ENCODE measurements around the gene CENPF.

CENPF gene

DNA sequence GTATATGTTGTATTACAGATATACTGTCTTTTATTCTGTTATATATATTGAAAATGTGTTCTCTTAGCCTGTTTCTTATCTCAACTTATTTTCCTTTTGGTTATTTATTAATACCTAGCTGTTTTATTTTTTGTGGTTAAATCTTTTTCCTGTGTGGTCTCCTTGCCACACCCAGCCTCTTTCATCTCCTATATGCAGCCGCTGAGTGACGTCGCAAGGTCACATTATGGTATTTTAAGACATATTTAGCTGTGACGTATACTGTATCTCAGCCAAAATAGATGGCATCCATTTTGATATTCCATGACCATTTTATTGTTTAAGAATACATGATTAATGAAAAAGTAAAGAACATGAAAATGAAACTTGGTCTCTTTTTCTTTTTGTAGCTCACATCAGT, 29.1 kb downstream of the CENPF start:
- DNase-seq: no peak

DNA sequence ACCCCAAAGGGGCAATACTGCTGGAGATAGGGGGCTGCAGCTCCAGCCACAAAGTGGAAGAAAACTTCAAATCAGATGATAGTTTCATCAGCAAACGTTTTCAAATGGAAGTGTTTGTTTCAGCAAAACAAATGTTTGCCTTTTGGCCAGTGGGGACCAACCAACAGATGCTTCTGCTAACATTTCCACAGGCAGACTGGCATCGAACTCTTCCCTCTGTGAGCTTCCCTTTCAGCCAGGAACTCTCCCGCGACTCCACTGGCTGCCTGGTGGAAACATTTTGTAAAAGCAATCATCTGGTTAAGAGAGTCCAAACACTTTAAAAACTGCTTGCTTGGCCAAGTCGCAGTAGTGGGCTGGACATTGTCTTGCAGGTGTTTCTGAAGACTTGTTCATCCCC, 30.7 kb downstream of the CENPF start:
- no peak for DNase-seq

DNA sequence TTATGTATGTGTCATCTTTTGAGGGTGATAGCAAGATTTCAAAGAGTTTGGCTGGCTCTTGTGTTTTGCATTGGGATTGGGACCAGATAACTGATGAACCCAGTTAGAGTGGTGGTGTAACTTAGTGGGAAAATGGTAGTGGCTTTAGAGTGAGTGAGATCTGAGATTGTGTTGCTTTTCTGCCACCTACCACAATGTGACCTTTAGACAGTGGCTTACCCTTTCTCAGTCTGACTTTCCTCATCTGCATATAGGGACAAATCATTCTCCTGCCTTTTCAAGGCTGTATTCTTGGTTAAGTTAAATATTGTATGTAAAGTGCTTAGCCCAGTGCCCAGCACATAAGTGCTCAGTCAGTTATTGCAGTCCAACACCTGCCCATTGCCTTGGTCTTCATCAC, 31.3 kb downstream of the CENPF start:
- DNase-seq: no peak

DNA sequence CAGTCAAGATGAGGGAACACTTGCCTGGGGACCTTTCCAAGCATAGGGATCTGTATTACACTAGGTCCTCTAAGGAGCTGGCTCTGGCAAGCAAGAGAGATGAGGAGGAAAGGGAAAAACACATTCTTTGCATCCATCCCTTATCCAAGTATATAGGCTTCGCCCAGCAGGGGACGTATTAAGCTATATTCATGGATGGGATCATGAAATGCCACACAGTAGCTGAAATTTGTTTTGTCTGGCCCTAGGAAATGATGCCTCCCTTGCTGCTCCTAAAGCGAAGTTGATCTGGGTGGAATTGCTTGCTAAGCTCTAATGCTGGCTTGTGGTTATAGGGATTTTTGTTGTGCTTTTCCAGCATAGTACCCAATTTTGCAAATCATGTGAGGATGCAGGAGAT, 32.1 kb downstream of the CENPF start:
- DNase-seq: no peak

DNA sequence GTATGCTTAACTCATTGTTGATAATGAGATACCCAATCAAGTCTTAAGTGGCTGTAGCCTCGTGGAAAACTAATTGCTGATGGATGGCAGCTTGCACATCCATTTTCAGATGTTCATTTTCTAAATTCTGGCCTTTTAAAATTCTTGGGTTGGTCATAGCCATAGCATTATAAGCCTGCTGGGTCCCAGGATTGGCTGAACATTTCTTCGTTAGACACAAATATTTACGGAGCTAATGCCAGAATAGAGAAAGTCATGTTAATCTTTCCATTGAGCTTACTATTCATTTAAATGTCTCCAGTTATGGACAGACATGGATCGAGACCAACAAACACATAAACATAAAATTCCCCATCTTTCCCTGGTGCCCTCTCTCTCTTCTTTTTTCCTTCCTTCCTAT, 32.5 kb downstream of the CENPF start:
- no peak for DNase-seq

DNA sequence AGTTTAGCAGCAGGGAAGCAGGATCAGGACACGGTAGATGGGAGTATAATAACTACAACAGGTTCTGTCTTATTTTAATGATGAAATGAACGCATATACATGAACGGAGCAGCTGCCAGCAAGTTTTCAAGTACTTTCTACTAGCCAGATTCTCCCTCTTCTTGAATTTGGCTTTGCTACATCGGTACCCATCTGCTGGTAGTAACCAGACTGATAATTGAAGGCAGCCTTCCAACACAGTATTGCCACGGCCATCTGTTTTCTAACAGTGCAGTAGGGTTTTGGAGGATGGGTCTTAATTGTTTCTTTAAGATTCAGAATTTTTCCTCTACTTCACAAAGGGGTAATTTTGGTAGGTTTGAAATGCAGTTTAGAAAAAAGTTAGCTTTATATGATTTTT, 33.4 kb downstream of the CENPF start:
- no peak for DNase-seq

DNA sequence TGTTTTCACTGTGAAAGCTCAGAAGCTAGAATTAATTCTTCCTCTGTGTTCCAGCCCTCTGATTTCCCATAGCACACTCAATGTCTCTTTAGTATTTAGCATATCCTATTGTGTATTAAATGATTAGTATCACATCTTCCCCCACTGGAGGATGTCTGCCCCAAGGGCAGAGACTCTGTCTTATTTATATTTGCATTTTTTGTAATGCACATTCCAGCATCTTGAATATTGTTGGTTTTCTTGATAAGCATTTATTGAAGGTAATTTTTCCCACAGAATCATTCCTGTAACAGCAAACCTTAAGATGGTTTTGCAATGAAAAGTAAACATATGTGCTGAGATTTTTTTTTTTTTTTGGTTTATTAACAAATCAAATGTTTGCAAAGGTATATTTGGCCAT, 34.1 kb downstream of the CENPF start:
- DNase-seq: no peak

DNA sequence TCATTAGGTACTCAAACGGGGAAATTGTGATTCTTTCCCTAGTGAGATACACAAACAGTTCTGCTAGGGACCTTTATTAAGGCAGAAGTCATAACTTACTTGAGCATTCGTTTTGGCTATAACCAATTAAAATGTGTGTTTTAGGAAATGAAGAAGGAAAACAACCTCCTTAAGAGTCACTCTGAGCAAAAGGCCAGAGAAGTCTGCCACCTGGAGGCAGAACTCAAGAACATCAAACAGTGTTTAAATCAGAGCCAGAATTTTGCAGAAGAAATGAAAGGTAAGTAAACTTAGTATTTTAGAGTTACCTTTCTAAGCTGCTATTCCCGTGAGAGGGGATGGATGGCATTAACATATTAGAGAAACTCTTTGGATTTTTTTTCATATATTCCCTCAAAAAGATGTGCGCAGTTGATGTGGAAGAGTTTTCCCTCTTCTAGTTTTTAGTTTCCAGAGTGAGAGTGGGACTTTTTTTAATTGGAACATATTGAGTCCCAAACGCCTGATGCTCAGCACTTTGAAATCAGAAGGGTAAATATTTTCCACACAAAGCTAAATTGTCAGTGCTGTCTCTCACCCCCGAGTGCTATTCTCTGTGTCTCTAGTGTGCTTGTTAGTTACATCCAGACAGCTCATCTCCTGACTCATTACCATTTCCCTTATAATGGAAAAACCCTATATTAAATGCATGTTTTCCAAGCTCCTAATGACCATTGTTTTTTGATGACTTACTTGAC, 34.9 kb downstream of the CENPF start:
- no peak for DNase-seq

DNA sequence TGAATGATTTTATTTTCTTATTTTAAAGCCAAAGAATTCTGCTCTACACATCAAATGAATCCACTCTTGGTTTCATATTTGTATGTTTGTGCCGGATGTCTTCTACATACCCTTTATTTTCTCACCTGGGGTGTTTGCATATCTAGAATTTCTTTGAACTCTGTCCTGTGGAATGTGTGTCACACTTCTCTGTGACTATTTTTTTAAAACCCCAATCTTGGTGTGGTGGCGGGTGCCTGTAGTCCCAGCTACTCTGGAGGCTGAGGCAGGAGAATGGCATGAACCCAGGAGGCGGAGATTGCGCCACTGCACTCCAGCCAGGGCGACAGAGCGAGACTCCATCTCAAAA, 35.4 kb downstream of the CENPF start:
- DNase-seq: no peak

DNA sequence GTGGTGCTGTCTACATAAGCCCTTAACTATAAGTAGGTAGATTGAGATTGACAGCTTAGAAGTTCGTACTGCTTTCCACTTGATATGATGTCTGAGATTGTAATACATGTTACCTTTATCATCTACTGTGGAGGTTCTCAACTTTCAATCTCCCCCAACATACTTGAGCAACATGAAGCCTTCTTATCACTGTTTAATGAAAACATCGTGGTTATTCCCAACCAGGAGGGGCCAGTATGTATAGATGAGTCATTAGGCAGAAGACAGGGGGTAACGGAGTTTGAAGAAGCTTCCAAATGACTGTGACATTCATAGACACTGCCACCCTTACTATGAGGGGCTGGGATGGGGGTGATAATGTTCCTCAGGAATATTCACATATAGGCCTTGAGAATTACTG, 36.0 kb downstream of the CENPF start:
- DNase-seq: no peak

DNA sequence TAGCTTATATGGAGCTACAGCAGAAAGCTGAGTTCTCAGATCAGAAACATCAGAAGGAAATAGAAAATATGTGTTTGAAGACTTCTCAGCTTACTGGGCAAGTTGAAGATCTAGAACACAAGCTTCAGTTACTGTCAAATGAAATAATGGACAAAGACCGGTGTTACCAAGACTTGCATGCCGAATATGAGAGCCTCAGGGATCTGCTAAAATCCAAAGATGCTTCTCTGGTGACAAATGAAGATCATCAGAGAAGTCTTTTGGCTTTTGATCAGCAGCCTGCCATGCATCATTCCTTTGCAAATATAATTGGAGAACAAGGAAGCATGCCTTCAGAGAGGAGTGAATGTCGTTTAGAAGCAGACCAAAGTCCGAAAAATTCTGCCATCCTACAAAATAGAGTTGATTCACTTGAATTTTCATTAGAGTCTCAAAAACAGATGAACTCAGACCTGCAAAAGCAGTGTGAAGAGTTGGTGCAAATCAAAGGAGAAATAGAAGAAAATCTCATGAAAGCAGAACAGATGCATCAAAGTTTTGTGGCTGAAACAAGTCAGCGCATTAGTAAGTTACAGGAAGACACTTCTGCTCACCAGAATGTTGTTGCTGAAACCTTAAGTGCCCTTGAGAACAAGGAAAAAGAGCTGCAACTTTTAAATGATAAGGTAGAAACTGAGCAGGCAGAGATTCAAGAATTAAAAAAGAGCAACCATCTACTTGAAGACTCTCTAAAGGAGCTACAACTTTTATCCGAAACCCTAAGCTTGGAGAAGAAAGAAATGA, 37.6 kb downstream of the CENPF start:
- no peak for DNase-seq

DNA sequence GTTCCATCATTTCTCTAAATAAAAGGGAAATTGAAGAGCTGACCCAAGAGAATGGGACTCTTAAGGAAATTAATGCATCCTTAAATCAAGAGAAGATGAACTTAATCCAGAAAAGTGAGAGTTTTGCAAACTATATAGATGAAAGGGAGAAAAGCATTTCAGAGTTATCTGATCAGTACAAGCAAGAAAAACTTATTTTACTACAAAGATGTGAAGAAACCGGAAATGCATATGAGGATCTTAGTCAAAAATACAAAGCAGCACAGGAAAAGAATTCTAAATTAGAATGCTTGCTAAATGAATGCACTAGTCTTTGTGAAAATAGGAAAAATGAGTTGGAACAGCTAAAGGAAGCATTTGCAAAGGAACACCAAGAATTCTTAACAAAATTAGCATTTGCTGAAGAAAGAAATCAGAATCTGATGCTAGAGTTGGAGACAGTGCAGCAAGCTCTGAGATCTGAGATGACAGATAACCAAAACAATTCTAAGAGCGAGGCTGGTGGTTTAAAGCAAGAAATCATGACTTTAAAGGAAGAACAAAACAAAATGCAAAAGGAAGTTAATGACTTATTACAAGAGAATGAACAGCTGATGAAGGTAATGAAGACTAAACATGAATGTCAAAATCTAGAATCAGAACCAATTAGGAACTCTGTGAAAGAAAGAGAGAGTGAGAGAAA, 38.4 kb downstream of the CENPF start:
- no peak for DNase-seq

DNA sequence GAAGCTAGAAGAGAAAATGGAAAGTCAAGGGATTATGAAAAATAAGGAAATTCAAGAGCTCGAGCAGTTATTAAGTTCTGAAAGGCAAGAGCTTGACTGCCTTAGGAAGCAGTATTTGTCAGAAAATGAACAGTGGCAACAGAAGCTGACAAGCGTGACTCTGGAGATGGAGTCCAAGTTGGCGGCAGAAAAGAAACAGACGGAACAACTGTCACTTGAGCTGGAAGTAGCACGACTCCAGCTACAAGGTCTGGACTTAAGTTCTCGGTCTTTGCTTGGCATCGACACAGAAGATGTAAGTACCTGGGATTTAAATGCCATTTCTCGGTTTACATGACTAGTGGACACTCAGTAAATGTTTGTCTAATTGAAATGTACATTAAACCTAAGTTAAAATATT, 40.0 kb downstream of the CENPF start:
- DNase-seq: no peak

DNA sequence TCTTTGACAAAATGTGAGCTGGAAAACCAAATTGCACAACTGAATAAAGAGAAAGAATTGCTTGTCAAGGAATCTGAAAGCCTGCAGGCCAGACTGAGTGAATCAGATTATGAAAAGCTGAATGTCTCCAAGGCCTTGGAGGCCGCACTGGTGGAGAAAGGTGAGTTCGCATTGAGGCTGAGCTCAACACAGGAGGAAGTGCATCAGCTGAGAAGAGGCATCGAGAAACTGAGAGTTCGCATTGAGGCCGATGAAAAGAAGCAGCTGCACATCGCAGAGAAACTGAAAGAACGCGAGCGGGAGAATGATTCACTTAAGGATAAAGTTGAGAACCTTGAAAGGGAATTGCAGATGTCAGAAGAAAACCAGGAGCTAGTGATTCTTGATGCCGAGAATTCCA, 42.7 kb downstream of the CENPF start:
- no peak for DNase-seq

DNA sequence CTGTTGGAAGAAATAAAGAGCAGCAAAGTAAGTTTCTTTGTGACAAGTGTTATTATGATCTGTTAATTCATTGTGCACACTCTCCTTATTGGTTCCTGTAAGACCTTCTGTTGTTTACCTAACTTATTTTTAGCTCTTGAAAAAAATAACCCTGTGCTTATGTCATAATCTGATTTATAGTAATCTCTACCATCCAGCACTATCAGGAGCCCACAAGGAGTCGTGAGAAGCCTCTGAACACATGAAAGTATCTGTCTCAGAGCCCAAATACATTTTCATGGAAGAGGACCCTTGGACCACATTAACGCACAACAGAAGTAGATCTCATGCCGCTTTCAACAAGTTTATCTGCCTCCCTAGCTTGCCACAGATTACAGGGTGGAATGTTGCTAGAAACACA, 45.8 kb downstream of the CENPF start:
- no peak for DNase-seq

DNA sequence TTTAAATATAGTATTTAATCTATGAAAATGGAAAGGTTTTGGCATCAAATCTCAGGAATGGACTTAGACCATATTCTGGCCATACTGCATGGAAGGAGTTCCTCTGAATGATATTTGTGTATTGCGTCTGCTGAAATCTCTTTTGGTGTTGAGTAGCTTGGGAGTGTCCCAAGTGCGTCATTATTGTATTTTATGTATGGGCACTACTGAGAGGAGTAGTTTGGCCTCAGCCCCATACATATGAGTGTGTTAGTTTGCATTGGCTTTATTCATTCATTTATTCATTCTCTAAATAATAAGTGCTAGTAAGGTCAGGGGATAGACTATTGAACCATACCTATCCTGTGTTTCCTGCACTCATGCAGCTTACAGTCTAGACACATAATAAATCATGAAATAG, 46.6 kb downstream of the CENPF start:
- DNase-seq: no peak

DNA sequence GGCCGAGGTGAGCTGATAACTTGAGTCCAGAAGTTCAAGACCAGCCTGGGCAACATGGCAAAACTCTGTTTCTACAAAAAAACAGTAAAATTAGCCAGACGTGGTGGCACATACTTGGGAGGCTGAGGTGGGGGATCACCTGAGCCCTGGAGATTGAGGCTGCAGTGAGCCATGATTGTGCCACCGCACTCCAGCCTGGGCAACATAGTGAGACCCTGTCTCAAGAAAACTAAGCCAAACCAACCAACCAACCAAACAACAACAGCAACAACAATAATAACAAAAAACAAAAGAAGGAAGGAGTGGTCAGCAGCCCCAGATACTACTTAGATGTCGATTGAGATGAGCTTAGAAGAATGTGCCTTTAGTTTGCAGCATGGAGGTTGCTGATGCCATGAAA, 47.7 kb downstream of the CENPF start:
- DNase-seq: no peak

DNA sequence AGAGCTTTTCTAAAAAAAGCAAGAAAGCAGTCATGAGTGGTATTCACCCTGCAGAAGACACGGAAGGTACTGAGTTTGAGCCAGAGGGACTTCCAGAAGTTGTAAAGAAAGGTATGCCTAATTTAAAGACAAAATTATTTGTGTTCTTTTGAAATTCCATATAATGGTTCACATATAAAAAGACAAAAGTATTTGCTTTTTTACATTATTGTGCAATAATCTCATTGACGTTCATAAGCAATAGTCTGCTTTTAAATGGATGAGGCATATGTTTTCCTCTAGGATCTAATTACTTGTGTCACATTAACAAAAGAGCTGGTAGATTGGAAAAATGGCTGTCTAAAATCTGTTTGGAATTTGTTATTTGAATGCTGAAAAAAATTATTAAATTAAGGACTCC, 54.3 kb downstream of the CENPF start:
- DNase-seq: no peak

DNA sequence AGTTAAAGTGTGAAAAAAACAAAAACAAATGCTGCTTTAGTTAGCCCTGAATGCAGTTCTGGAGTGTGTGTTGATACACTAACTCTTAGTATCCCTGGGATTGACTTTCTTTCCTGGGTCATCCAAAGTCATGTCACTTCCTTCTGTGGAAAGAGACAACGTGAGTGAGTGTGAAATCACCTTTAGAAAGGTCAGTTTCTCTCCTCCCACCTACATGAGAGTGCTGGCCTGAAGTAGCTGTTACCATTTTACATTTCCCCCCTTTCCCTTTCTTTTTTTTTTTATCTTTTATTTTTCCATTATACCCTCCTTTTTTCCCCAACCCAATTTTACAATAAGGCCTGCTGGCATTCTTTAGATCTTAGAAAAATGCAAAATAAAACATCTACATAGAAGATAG, 55.2 kb downstream of the CENPF start:
- no peak for DNase-seq

DNA sequence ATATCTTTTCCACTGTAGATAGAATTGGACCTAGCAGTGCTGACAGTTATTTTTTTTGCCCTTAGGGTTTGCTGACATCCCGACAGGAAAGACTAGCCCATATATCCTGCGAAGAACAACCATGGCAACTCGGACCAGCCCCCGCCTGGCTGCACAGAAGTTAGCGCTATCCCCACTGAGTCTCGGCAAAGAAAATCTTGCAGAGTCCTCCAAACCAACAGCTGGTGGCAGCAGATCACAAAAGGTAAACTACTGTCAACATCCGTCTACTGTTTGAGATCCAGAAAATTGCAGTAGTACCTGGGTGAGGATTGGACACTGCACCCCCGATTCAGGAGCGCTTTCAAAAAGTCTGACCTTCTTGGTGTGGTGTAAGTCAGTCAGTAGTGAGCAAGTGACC, 55.8 kb downstream of the CENPF start:
- no peak for DNase-seq

DNA sequence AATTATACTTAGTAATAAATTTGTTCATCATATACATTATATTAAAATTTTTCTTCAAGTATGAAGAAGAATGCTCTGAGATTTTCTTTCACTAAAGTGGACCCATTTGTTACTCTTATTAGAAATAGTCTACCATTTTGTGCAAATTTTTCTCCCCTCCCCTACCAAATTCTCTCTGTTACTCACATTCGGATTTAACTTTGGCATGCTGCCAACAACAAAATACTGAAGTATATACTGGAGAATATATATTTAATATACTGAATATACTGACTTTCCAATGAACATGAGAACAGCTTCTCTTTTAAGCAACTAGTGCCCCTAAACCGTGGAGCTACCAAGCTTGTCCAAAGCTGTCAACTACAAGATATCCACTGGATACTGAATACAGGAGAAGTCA, 57.2 kb downstream of the CENPF start:
- no peak for DNase-seq

DNA sequence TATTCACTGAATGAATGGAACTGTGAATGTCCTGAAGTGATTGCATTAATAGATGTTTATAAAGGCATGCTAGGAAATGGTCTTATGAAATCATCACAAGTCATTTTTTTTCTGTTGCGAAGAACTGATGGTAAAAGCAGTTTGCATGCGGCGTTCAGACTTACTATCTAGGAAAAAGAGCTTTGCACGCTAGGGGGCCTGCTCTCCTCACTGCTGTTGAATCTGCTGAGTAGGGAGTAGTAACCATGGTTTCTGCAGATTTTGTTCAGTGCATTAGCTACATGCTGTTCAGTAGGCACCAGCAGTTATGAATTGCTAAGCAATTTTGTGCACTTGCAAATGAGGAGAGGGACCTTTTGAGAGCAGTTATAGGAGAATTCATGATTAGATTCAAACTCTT, 57.9 kb downstream of the CENPF start:
- DNase-seq: no peak

DNA sequence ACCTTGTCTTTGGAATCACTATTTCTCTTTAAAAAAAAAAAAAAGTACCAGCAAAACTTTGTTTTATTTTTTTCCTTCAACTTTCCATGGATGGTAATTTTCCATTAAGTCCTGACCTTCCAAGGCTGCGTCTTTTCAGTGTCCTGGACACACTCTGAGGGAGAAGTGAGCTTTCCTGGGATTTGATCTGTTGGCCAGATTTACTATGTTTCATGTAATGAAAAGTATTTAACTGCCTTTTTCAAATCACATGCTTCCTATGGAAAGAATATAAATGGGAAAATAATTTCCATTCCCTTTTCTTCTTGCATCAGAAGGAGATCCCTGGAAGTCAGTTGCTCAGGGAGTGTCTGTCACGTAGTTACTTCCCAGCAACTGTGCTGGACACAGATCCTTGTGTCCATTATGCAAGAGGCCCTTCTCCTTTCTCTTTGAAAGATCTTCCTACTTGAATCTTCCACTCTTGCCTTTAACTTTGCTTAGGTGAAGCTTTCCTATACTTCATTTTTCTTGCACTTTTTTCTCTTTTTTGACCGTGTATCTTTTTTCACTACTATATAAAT, 59.3 kb downstream of the CENPF start:
- no peak for DNase-seq
